Measurements from ENCODE around the gene DTNBP1. TPM values are rescaled to one million over a fixed set of nuclear protein-coding genes. Genes with fewer than 3 reads are reported as not detected.
"Not testable (repeated sequence)": the region's sequence is repeated elsewhere in the genome, so short reads cannot be mapped to it uniquely, and the experiment has no call there.

The DTNBP1 gene
- total RNA-seq, 2 donors from 2014 or later, result 11.5 to 30.8 TPM

- ATAC-seq (ENCODE audit: insufficient number of reproducible peaks, low FRiP score, low read depth) (no peak), DNase-seq (ENCODE audit: low spot score) (no peak)
- Histone ChIP-seq H3K4me3 (no peak overlapping the region), H3K9me3 (no peaks in the 10 kb centered on the region), H3K27ac (no peak overlapping the region), H3K36me3 (no peaks in the 10 kb centered on the region), H3K27me3 (replicated peaks; ENCODE audit: insufficient read depth) (no peaks in the 10 kb centered on the region), H3K4me1 (ENCODE audit: control insufficient read depth in 1 of 2, low read depth in 2 of 2) (no peaks in the 10 kb centered on the region)
- no peak for TF ChIP-seq CTCF (IDR thresholded peaks at IDR 0.05)
Observed at GRCh38 chr6:15674690-15675386, 12.0 kb upstream of the DTNBP1 start.

GRCh38 chr6:15673666-15674065 lies 10.8 kb upstream of the DTNBP1 start:
- H3K4me3 ChIP-seq, result no peak overlapping the region
- no peaks in the 10 kb centered on the region for H3K9me3 ChIP-seq
- no peak overlapping the region for H3K27ac ChIP-seq
- no peaks in the 10 kb centered on the region for H3K36me3 ChIP-seq
- no peak for TF ChIP-seq CTCF (IDR thresholded peaks at IDR 0.05)
- ATAC-seq (ENCODE audit: insufficient number of reproducible peaks, low FRiP score, low read depth) (no peak), DNase-seq (ENCODE audit: low spot score) (no peak)
- H3K4me1 ChIP-seq (ENCODE audit: control insufficient read depth in 1 of 2, low read depth in 2 of 2), result no peaks in the 10 kb centered on the region
- no peaks in the 10 kb centered on the region for H3K27me3 ChIP-seq (replicated peaks; ENCODE audit: insufficient read depth)

GRCh38 chr6:15672818-15673217 lies 10.0 kb upstream of the DTNBP1 start:
- no peaks in the 10 kb centered on the region for H3K36me3 ChIP-seq
- no peak for TF ChIP-seq CTCF (IDR thresholded peaks at IDR 0.05)
- H3K27me3 ChIP-seq (replicated peaks; ENCODE audit: insufficient read depth), result no peaks in the 10 kb centered on the region
- no peaks in the 10 kb centered on the region for H3K9me3 ChIP-seq
- DNase-seq (ENCODE audit: low spot score) (no peak), ATAC-seq (ENCODE audit: insufficient number of reproducible peaks, low FRiP score, low read depth) (no peak)
- H3K4me3 ChIP-seq, result no peak overlapping the region
- H3K4me1 ChIP-seq (ENCODE audit: control insufficient read depth in 1 of 2, low read depth in 2 of 2), result no peaks in the 10 kb centered on the region
- no peak overlapping the region for H3K27ac ChIP-seq

GRCh38 chr6:15672291-15672690 lies 9.5 kb upstream of the DTNBP1 start:
- Histone ChIP-seq H3K27ac (no peak overlapping the region), H3K4me1 (ENCODE audit: control insufficient read depth in 1 of 2, low read depth in 2 of 2) (no peaks in the 10 kb centered on the region), H3K27me3 (replicated peaks; ENCODE audit: insufficient read depth) (no peaks in the 10 kb centered on the region), H3K36me3 (no peaks in the 10 kb centered on the region), H3K4me3 (no peak overlapping the region), H3K9me3 (no peaks in the 10 kb centered on the region)
- DNase-seq (ENCODE audit: low spot score) (no peak), ATAC-seq (ENCODE audit: insufficient number of reproducible peaks, low FRiP score, low read depth) (no peak)
- no peak for TF ChIP-seq CTCF (IDR thresholded peaks at IDR 0.05)

DNA sequence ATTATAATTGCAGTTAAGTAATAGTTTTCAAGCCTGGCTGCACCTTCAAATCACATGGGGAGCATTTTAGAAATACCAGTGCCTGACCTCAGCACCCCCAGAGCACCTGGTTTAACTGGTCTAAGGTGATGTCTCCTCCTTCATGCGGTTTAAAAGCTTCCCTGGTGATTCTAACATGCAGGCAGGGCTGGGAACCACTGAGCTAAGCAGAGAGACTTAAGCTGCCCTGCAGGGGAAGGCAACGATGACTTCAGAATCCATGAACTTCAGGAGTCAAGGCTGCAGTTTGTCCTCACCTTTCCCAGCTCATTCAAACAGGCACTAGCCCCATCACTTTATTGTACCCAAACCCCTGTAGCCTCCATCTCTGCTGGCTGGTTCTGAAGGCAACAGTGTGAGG lies 6.1 kb upstream of the DTNBP1 start:
- H3K27me3 ChIP-seq (replicated peaks; ENCODE audit: insufficient read depth), result no peaks in the 10 kb centered on the region
- H3K9me3 ChIP-seq, result no peaks in the 10 kb centered on the region
- ATAC-seq (ENCODE audit: insufficient number of reproducible peaks, low FRiP score, low read depth) (no peak), DNase-seq (ENCODE audit: low spot score) (no peak)
- H3K4me3 ChIP-seq, result no peak overlapping the region
- H3K4me1 ChIP-seq (ENCODE audit: control insufficient read depth in 1 of 2, low read depth in 2 of 2), result no peaks in the 10 kb centered on the region
- no peak for TF ChIP-seq CTCF (IDR thresholded peaks at IDR 0.05)
- H3K27ac ChIP-seq, result no peak overlapping the region
- no peaks in the 10 kb centered on the region for H3K36me3 ChIP-seq

DNA sequence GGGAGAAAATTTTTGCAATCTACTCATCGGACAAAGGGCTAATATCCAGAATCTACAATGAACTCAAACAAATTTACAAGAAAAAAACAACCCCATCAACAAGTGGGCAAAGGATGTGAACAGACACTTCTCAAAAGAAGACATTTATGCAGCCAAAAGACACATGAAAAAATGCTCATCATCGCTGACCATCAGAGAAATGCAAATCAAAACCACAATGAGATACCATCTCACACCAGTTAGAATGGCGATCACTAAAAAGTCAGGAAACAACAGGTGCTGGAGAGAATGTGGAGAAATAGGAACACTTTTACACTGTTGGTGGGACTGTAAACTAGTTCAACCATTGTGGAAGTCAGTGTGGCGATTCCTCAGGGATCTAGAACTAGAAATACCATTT lies 4.1 kb upstream of the DTNBP1 start:
- H3K4me3 ChIP-seq; H3K36me3 ChIP-seq; H3K4me1 ChIP-seq (ENCODE audit: control insufficient read depth in 1 of 2, low read depth in 2 of 2); H3K27ac ChIP-seq; H3K27me3 ChIP-seq (replicated peaks; ENCODE audit: insufficient read depth); DNase-seq (ENCODE audit: low spot score); ATAC-seq (ENCODE audit: insufficient number of reproducible peaks, low FRiP score, low read depth); H3K9me3 ChIP-seq: not testable (repeated sequence)
